HepG2 (cell line): ENCODE results near the gene STAB2. TPM values are rescaled to one million over a fixed set of nuclear protein-coding genes. Genes with fewer than 3 reads are reported as not detected.

ENCODE experiments used
- ATAC-seq: fragments of 200-7000 bp; cut with Tn5 transposase; 3 replicates; pipeline ENCODE4 v1.9.1; 2020; ENCODE audit warnings: mild to moderate bottlenecking, moderate library complexity
- BruUV-seq: library from RNA; stranded (reverse); fragments of 400-500 nt; replicated peaks from 2 replicates; lab custom pipeline; 2021; lab: Mats Ljungman, UMichigan
- CTCF ChIA-PET: fragments of 300-600 bp; formaldehyde crosslinking; extraction: SDS; loops from one replicate; lab custom pipeline; 2021; ENCODE audit warnings: low total read pairs, inconsistent platforms, low intra/inter-chr PET ratio; lab: Yijun Ruan, JAX
- POLR2A ChIA-PET: fragments of 350-600 bp; sonication (Branson Sonifier 250); formaldehyde crosslinking; loops from one replicate; lab custom pipeline; 2020; ENCODE audit warnings: antibody characterized with exemption, inconsistent platforms; lab: Yijun Ruan, JAX
- DNase-seq: peaks from one replicate; pipeline ENCODE4 v3.0.0-alpha.2; 2015; ENCODE audit warnings: low spot score
- FAIRE-seq: peaks from 3 replicates; lab custom pipeline; 2011; peaks lifted over from hg19 to GRCh38; lab: Jason Lieb, UNC
- H2AFZ ChIP-seq: one replicate; pipeline ENCODE4 v1.6.1; 2011; ENCODE audit warnings: low read length, inconsistent platforms
- H3K27ac ChIP-seq: fragments of 300-600 bp; 3 replicates; pipeline ENCODE4 v1.8.0; 2011; ENCODE audit warnings: mixed run types, mild to moderate bottlenecking, mixed read lengths, low read length, inconsistent platforms; ENCODE audit not compliant: insufficient read depth; ENCODE audit errors: extremely low read length
- H3K27me3 ChIP-seq, 2 experiments: fragments of 200-600 bp in 1 of 2; 2 replicates in 1 of 2; 3 replicates in 1 of 2; pipeline versions ENCODE4 v1.6.0 to v1.8.0; 2011; ENCODE audit warnings: low read length in 2 of 2, mild to moderate bottlenecking in 2 of 2, moderate library complexity in 2 of 2, inconsistent platforms in 1 of 2; ENCODE audit not compliant: insufficient read depth in 2 of 2, control insufficient read depth in 1 of 2
- H3K36me3 ChIP-seq, 2 experiments: fragments of 200-600 bp in 1 of 2; replicated peaks in 1 of 2; 2 replicates in 1 of 2; 3 replicates in 1 of 2; pipeline versions ENCODE4 v1.5.1 to v1.8.0; 2011; ENCODE audit warnings: low read length in 2 of 2, inconsistent platforms in 1 of 2; ENCODE audit not compliant: insufficient read depth in 2 of 2, control insufficient read depth in 1 of 2
- H3K4me1 ChIP-seq: 2 replicates; pipeline ENCODE4 v1.5.1; 2012; ENCODE audit warnings: low read length, inconsistent platforms; ENCODE audit not compliant: insufficient read depth
- H3K4me2 ChIP-seq: 2 replicates; pipeline ENCODE4 v1.6.0; 2011; ENCODE audit warnings: low read depth, low read length, inconsistent platforms
- H3K4me3 ChIP-seq, 3 experiments: fragments of 200-600 bp in 1 of 3; sonication (generic), shearing (Covaris generic) in 1 of 3; replicated peaks in 1 of 3; 2 replicates each; pipeline ENCODE4 v1.5.1; 2011 to 2016; ENCODE audit warnings: low read length in 3 of 3, inconsistent platforms in 2 of 3, low read depth in 2 of 3, mild to moderate bottlenecking in 2 of 3, control low read depth in 1 of 3, mixed read lengths in 1 of 3; ENCODE audit not compliant: insufficient read depth in 1 of 3
- H3K79me2 ChIP-seq: one replicate; pipeline ENCODE4 v1.6.1; 2011; ENCODE audit warnings: low read length, inconsistent platforms; ENCODE audit not compliant: insufficient read depth
- H3K9ac ChIP-seq: 2 replicates; pipeline ENCODE4 v1.6.0; 2011; ENCODE audit warnings: mild to moderate bottlenecking, low read depth, low read length, inconsistent platforms; ENCODE audit not compliant: insufficient read depth
- H3K9me3 ChIP-seq: 2 replicates; pipeline ENCODE4 v1.5.1; 2012; ENCODE audit warnings: mild to moderate bottlenecking, low read length
- H4K20me1 ChIP-seq: 2 replicates; pipeline ENCODE4 v1.6.0; 2011; ENCODE audit warnings: inconsistent platforms, mild to moderate bottlenecking, low read length, moderate library complexity; ENCODE audit not compliant: insufficient read depth
- FUBP1 ChIP-seq: sonication (generic); formaldehyde crosslinking; IDR thresholded peaks from 2 replicates; pipeline ENCODE4 v1.5.1; 2020; ENCODE audit warnings: missing genetic modification reagents, mild to moderate bottlenecking, borderline replicate concordance
- HNRNPL ChIP-seq: fragments of 200-400 bp; formaldehyde crosslinking; IDR thresholded peaks from 2 replicates; pipeline ENCODE4 v1.6.1; 2017; ENCODE audit warnings: mild to moderate bottlenecking, low read depth, low read length
- MAFF ChIP-seq: IDR thresholded peaks from 2 replicates; pipeline ENCODE4 v1.6.1; 2011; ENCODE audit warnings: low read depth, low read length, improper control_type of control experiment
- MAFK ChIP-seq, 2 experiments: IDR thresholded peaks in 1 of 2; conservative IDR thresholded peaks in 1 of 2; 2 replicates each; pipeline ENCODE4 v1.6.1; 2011; ENCODE audit warnings: improper control_type of control experiment in 2 of 2, low read length in 2 of 2
- PREB ChIP-seq: sonication (generic); formaldehyde crosslinking; IDR thresholded peaks from 2 replicates; pipeline ENCODE4 v1.4.0; 2020; ENCODE audit warnings: missing genetic modification reagents
- SRSF4 ChIP-seq: fragments of 200-400 bp; formaldehyde crosslinking; IDR thresholded peaks from one replicate; pipeline ENCODE4 v1.6.1; 2018; ENCODE audit warnings: mild to moderate bottlenecking, low read depth, low read length, moderate library complexity; ENCODE audit not compliant: poor library complexity, severe bottlenecking
- U2AF2 ChIP-seq: fragments of 200-400 bp; formaldehyde crosslinking; IDR thresholded peaks from 2 replicates; pipeline ENCODE4 v1.6.1; 2017; ENCODE audit warnings: low read depth, mild to moderate bottlenecking, low read length
- ZNF136 ChIP-seq: sonication (generic); formaldehyde crosslinking; IDR thresholded peaks from 2 replicates; pipeline ENCODE4 v1.8.1; 2022; ENCODE audit warnings: low read depth, mild to moderate bottlenecking, moderate library complexity, missing genetic modification reagents
- ZNF142 ChIP-seq: sonication (generic); formaldehyde crosslinking; IDR thresholded peaks from 2 replicates; pipeline ENCODE4 v1.4.0; 2020; ENCODE audit warnings: missing genetic modification reagents
- WGBS: methylation state at CpG from one replicate; pipeline ENCODE4 v1.1.6; 2017; ENCODE audit warnings: low lambda C conversion rate; 5-methylcytosine and 5-hydroxymethylcytosine counted together
- in situ Hi-C: cut with HindIII; loops from 2 replicates; pipeline ENCODE4 v1.10.0; 2017; ENCODE audit warnings: low pct_unique_long_range_greater_than_20kb; ENCODE audit not compliant: extremely low pct_ligation_motif_present
- intact Hi-C: fragments of 100-400 bp; cut with micrococcal nuclease; formaldehyde crosslinking; loops from one replicate; pipeline ENCODE4 v1.10.0; 2022; ENCODE audit not compliant: unreplicated experiment
- polyA plus RNA-seq, 8 experiments: library from polyadenylated mRNA; depleted of rRNA in 3 of 8; stranded (reverse) in 7 of 8; unstranded in 1 of 8; fragments of >200 nt; fragmentation: Illumina TruSeq in 4 of 8; extraction: Trizol in 4 of 8; gene quantifications; 2 replicates each; pipeline versions ENCODE4 v1.2.1 to v1.2.3, GENCODE V29; 2011 to 2016; ENCODE audit warnings: low read depth in 4 of 8, missing spikeins in 1 of 8, mixed read lengths in 1 of 8; ENCODE audit not compliant: insufficient read depth in 1 of 8
- total RNA-seq, 5 experiments: library from RNA; depleted of rRNA; stranded (reverse); fragments of >200 nt; fragmentation: Illumina TruSeq; extraction: Trizol; gene quantifications; 2 replicates each; pipeline ENCODE4 v1.2.3, GENCODE V29; 2016; ENCODE audit warnings: low read depth in 1 of 5

Gene STAB2
- total and polyA plus RNA-seq, 2 of the 13 experiments (the other 11 are each of a cell fraction or from before 2014, with no cell fraction given), result not detected

GRCh38 chr12:103580026-103580425 is 7.0 kb upstream of the STAB2 start (continued):
- no peak for TF ChIP-seq PREB (CRISPR knock-in tag)
- TF ChIP-seq HNRNPL, result no peak
- no peak for TF ChIP-seq ZNF142 (CRISPR knock-in tag)
- no peak for TF ChIP-seq ZNF136 (CRISPR knock-in tag)
- no peak for TF ChIP-seq U2AF2

GRCh38 chr12:103583008-103583407 is 4.1 kb upstream of the STAB2 start:
- H3K4me3 ChIP-seq, result no peak overlapping the region
- TF ChIP-seq MAFF (peak; percentile 99), FUBP1 (no peak), MAFK (conservative IDR thresholded peaks at IDR 0.05 in 1 of 2, IDR thresholded peaks at IDR 0.05 in 1 of 2; ENCODE audit: low read length in 2 of 2) (peak; percentile 97 to 99), SRSF4 (no peak)
- no TSS peak for BruUV-seq
- no peaks in the 10 kb centered on the region for H3K79me2 ChIP-seq
- H3K9ac ChIP-seq, result no peak overlapping the region
- H3K27ac ChIP-seq, result no peak overlapping the region
- intact Hi-C loops, result no loop called here
- 0 out of 5 replicates have a peak, but pooled peaks cover 0 to 4% of the 10 kb centered on the region in 2 experiments for H3K27me3 ChIP-seq
- 9% methylated on average over 1 of the region's 1 CpG for WGBS
- H4K20me1 ChIP-seq, result no peaks in the 10 kb centered on the region
- H2AFZ ChIP-seq, result no peak overlapping the region
- DNase-seq (no peak), FAIRE-seq (no peak), ATAC-seq (no peak)
- ChIA-PET CTCF (no interaction called here), POLR2A (no interaction called here)
- no peaks in the 10 kb centered on the region for H3K4me1 ChIP-seq
- no peaks in the 10 kb centered on the region for H3K9me3 ChIP-seq
- in situ Hi-C loops, result no loop called here
- no peak overlapping the region for H3K4me2 ChIP-seq
- no peaks in the 10 kb centered on the region for H3K36me3 ChIP-seq
